A549 (cell line): ENCODE measurements around the gene TMEM74B.

Experiments
- EP300 ChIP-seq, 2 experiments: fragments of >200 bp; sonication (Bioruptor Twin); formaldehyde crosslinking; IDR thresholded peaks; 2 replicates in 1 of 2; 3 replicates in 1 of 2; pipeline ENCODE4 v1.6.1; 2016 to 2017
- MAFK ChIP-seq: fragments of 450-650 bp; IDR thresholded peaks from 2 replicates; pipeline ENCODE4 v1.6.1; 2014; ENCODE audit not compliant: partially characterized antibody
- TF ChIP-seq, protein P1 (sequence below): fragments of >200 bp; sonication (Bioruptor Twin); formaldehyde crosslinking; IDR thresholded peaks from 3 replicates; pipeline ENCODE4 v1.5.1; 2016
- TF ChIP-seq, protein P2 (sequence below): IDR thresholded peaks from 2 replicates; pipeline ENCODE4 v1.6.1; 2012

DNA sequence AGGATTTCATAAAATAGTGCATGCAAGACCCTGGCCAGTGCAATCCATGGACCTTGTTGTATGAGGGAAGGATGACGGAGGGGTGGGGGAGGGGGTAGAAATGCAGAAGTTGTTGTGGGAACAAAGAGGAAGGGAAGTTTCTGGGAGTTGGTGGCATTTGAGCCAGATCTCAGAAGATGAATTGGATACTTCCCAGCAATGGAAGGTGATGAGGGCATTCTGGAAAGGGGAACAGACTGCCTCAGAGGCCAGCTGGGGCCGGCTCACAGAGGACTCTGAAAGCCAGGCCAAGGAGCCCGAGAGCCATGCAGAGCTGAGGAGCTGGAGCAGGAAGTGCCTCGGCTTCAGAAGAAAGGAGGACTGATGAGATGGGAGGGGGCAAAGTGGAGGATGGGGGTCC is 2.7 kb downstream of the TMEM74B start:
- TF ChIP-seq, protein P1, sequence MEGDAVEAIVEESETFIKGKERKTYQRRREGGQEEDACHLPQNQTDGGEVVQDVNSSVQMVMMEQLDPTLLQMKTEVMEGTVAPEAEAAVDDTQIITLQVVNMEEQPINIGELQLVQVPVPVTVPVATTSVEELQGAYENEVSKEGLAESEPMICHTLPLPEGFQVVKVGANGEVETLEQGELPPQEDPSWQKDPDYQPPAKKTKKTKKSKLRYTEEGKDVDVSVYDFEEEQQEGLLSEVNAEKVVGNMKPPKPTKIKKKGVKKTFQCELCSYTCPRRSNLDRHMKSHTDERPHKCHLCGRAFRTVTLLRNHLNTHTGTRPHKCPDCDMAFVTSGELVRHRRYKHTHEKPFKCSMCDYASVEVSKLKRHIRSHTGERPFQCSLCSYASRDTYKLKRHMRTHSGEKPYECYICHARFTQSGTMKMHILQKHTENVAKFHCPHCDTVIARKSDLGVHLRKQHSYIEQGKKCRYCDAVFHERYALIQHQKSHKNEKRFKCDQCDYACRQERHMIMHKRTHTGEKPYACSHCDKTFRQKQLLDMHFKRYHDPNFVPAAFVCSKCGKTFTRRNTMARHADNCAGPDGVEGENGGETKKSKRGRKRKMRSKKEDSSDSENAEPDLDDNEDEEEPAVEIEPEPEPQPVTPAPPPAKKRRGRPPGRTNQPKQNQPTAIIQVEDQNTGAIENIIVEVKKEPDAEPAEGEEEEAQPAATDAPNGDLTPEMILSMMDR, result no peak
- TF ChIP-seq, protein P2, sequence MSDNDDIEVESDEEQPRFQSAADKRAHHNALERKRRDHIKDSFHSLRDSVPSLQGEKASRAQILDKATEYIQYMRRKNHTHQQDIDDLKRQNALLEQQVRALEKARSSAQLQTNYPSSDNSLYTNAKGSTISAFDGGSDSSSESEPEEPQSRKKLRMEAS, result no peak
- TF ChIP-seq MAFK, result no peak
- no peak for TF ChIP-seq EP300 (IDR thresholded peaks at IDR 0.05)
